ENCODE measurements around the gene KRT6C.

The KRT6C gene

GRCh38 chr12:52434081-52434733, 39.4 kb downstream of the KRT6C start, which contains the start of gene KRT75:
KRT75 (minus strand) TSS chr12:52434371; CDS start chr12:52434304, 67 bp downstream.
- FAIRE-seq, result no peak

- FAIRE-seq, result no peak
Measured at GRCh38 chr12:52433501-52434080, 40.0 kb downstream of the KRT6C start.

GRCh38 chr12:52432559-52433207, 40.9 kb downstream of the KRT6C start:
- FAIRE-seq, result no peak

- no peak for FAIRE-seq
Measured at GRCh38 chr12:52428121-52428520, 45.5 kb downstream of the KRT6C start.

GRCh38 chr12:52427083-52427482, 46.5 kb downstream of the KRT6C start:
- no peak for FAIRE-seq

- FAIRE-seq, result no peak
Measured at GRCh38 chr12:52426034-52426433, 47.6 kb downstream of the KRT6C start.

GRCh38 chr12:52425466-52425865, 48.1 kb downstream of the KRT6C start:
- no peak for FAIRE-seq

- no peak for FAIRE-seq
Measured at GRCh38 chr12:52423661-52424500, 49.7 kb downstream of the KRT6C start.

- no peak for FAIRE-seq
Measured at GRCh38 chr12:52423035-52423434, 50.6 kb downstream of the KRT6C start.

GRCh38 chr12:52419656-52420055, 53.9 kb downstream of the KRT6C start:
- no peak for FAIRE-seq

GRCh38 chr12:52418576-52419110, 55.0 kb downstream of the KRT6C start:
- no peak for FAIRE-seq

Measured in islet of Langerhans (tissue), 1 donor.